HG03571 (cell line): ENCODE measurements around the gene MROH2A.

Experiments
- ATAC-seq: cut with Tn5 transposase; IDR thresholded peaks from one replicate; pipeline ENCODE4 v1.9.1; 2021; ENCODE audit not compliant: unreplicated experiment

MROH2A gene

DNA sequence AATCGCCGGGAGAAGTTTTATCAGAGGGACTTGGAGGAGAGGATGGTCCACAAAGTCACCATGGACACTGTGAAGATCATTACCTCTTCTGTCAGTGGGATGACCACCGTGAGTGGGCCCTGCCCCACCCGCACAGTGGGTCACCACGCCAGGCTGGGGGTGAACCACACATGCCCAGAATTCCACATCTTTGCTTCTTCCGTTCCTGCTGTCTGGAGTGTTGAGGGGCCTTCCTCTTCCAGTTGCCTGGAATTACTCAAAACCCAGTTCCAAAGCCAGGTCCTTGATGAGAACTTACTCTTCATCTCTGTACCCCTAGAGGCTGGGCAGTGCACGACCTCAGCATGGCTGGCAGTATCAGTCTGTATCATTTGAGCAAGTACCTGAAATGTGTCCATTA is 22.1 kb downstream of the MROH2A start:
- ATAC-seq: no peak

DNA sequence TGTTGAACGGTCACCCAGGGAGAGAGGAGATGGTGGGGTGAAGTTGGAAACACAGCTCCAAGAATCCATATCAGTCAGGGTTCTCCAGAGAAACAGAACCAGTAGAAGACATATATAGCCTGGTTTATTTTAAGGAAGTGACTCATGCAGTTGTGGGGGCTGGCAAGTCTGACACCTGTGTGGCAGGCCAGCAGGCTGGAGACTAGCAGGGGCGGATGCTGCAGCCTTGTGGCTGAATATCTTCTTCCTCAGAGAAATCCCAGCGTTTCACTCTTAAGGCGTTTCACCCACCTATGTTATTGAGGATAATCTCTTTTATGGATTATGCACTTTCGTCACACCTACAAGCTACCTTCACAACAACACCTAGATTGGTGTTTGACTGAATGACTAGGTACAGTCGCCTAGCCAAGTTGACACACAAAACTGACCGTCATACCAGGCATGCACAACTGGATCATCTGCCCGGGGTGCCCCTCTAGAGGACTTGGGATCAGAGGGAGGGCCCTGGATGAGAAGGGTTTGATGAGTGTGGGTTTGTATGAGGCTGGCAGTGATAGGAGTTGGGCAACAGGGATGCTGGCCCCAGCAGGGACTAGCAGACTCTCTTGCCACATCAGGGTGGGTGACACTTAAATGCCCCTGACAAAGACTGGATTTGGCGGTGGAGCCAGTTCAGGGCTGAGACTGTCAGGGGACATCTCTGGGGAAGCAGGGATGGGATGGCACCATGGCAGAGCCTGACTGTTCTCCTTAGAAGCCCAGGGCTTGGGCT is 23.4 kb downstream of the MROH2A start:
- no peak for ATAC-seq

DNA sequence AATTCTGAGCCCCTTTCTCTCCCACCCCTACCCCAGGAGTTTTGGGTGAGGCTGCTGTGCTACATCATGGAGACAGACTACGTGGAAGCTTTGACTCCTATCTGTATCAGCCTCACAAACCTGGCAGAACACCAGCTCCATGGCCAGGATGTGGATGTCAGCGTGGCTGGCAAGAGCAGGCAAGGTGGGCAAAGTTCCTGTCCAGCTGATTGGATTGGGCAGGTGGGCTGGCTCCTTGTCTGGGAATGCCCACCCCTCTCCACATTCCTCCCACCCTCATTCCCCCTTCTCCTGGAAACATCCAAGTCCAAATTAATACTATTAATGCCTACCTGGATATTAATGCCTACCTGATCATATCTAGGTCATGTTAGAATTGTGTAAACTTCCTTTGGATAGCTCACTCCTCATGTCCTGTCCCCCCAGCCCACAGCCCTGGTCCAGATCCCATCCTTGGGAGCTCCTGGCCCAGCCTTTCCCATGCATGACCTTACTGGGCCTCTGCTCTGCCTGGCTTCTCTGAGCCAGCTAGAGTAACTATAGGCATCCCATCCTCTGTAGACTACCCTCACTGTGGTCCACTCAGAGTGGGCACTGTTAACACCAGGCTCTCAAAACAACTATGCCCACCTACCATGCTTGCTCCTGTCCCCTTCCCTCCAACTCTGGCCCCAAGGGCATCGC is 24.1 kb downstream of the MROH2A start:
- ATAC-seq: no peak

DNA sequence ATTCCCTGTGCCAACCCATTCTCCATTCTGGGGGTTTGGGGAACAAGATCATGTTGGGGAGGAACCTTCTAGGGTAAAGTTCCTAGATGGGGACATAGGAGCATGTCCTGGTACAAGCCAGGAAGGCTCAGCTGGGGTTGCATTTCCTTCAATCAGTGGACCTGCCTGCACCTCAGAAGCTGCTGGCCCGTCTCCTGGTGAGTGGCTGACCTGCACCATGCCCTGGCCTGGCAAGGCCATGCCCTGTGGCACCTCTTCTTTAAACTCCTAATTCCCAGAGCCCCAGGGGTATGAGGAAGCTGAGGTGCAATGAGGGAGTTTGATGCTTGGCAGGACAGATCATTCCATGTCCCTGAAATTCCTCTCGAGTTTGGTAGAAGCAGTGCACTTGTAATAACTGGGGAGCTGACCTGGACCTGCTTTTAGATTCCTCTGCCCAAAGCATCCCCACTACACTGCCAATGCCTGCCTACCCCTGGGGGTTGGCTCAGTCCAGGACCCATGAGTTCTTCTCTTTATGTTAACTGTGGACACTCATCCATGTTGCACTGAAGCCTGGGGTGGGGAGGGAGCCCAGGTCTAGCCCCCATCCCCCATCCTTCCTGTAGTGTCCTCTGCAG is 25.3 kb downstream of the MROH2A start:
- no peak for ATAC-seq

DNA sequence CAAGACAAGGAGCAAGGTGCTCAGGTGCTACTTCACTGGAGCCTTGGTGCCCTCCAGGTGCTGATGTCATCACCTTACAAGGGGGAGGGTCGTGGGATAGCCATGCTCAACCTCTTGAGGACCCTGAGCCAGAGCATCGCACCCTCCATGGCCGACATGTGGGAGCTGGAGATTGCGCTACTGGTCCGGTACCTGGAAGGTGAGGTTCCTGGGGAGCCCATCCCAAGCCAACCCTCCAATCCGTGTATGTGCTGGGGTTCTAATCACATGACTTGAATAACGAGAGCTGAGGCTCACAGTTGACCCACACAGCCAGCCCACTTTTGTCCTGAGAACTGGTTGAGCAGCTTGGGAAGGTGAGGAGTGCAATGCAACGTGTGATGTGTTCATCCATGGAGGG is 25.9 kb downstream of the MROH2A start:
- ATAC-seq: no peak

DNA sequence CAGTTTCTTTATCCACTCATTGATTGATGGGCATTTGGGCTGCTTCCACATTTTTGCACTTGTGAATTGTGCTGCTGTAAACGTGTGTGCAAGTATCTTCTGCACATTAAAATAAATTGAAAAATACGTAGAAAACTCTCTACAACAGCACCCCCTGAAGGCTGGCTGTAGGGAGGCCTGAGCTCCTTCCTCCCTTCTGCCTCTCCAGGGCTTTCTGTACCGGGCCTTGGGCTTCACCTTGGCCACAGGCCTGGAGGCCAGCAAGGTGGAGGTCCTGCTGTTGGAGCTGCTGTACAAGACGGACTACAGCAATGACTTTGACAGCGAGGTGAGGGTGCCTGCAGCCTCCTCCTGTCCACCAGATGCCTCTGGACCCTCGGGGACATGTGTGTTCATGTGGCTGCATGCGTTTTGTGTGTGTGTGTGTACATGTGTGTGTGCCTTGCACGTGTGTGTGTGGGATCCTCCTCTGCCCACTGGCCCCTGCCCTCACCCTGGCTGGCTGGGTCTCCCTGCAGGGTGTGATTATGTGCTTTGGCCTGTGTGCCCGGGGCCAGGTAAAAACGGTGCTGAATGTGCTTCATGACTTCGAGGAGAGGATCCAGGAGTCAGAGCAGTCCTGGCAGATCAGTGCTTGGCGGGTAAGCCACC is 29.2 kb downstream of the MROH2A start:
- ATAC-seq: no peak

DNA sequence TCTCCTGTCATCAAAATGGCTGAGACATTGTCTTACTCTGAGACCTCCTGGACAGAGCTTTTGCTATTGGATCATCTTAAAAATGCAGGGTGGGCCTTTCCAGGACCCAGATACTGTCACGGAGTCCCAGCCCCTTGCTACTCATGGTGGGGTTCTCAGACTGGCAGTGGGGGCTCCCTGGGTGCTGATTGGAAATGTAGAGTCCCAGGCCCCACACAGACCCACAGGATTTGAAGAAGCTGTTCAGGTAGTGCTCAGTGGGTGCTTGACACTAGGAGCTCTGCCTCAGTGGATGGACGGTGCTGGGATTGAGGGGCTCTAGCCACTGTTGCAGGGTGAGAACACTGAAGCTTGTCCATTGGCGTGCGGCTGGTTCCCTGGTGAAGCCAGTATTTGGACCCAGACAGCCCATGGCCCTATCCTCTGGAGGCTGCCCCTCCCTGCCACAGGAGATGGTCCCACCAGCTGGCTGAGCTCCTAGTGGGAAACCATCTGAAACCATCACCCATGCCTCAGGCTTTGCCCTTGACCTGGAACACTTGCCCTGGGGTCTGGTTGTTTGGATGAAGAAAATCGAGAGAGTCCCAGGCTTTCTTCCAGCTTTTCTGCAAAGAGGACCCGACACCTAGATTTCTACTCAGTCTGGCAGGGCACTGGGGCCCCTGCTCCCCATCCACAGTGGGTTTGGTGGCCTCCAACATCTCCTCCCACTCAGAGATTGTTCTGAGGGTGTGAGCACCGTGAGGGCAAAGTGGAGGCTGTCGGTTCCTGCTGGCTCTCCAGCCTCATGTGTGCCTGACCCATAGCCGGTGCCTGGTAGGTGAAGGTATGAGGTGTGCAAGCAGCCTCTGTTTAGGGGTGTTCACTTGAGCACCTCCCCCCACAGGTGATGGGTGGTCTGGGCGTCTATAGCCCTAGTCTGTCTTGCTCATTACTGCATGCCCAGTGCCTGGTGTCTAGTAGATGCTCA is 30.1 kb downstream of the MROH2A start:
- ATAC-seq: no peak

DNA sequence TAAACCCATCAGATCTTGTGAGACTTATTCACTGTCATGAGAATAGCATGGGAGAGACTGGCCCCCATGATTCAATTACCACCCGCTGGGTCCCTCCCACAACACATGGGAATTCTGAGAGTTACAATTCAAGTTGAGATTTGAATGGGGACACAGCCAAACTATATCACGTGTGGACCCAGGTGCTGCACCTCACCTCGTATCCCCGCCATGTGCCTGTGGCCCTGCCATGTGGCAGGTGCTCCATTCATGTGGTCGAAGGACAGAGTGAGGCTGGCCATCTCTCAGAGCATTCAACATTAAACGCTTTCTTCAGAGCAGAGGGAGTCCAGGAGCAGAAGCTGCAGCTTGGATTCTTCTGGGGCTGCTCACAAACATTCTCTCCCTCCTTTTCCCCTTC is 32.3 kb downstream of the MROH2A start:
- no peak for ATAC-seq

DNA sequence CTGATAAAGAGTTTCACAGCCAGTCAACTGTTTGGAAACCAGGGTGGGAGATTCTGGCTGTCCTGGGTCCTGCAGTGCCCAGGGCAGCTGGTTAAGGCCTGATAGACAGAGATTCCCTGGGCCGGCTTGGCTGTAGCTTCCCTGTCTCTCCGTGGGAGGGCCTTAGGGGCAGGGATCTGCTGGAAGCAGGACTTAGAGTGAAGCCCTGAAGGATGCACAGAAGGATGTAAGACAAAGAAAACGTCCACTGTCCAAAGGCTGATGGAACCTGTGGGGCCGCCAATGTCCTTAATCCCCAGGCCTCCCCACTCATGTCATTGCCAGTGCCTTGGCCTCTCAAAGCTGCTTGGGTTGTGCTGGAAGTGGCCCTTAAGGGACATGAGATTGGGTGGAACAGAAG is 33.0 kb downstream of the MROH2A start:
- ATAC-seq: no peak

DNA sequence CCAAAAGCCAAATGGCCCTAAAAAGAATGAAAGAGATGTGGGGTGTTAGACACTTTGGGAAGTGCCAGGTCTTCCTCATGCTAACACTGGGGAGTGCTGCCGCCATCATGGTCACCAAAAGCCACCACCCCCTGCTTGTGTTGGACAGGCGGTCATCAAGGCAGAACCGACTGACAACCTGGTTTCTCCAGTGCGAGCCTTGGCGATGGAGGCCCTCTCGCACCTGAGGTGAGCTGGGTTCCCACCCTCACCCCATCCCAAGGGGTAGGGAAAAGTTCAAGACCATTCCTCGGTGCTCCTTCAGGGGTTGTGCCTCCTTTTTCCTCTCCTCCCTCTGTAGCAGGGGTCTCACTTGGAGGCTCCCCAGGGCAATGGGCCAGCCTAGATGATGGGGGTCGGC is 33.6 kb downstream of the MROH2A start:
- no peak for ATAC-seq

DNA sequence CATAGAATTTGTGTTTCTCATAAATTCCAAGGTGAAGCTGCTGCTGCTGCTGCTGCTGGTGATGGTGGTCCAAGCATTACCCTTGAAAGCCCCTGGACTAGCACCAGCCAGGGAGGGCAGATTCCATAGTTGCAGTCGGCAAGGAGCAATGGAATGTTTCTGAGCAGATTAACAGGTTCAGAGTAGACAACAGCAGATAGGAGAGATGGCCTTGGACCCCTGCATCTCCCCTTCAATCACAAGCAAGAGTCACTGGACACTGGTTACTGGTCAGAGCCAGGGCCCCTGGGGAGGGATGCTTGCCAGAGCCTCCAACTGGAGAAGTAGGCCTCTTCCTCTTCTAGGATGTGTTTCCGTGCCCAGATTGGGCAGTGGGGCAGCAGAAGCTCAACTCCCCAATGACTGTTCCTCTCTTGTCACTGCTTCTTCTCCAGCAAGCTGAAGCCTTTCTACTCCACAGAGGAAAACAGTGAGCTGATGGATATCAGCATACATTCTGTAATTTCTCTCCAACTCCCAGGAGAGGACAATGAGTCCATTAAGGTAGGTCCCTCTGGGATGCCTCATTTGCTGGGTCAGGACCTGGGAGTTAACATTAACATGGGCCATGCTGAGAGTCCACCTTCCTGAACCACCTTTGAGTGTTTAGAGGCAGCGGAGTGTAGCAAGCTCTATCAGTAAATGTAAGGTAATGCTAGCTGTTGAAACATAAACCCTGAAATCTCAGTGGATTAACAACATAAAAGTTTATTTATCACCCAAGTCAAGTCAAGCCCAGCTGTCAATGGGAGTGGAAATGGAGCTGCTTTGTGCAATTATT is 35.3 kb downstream of the MROH2A start:
- ATAC-seq: no peak

DNA sequence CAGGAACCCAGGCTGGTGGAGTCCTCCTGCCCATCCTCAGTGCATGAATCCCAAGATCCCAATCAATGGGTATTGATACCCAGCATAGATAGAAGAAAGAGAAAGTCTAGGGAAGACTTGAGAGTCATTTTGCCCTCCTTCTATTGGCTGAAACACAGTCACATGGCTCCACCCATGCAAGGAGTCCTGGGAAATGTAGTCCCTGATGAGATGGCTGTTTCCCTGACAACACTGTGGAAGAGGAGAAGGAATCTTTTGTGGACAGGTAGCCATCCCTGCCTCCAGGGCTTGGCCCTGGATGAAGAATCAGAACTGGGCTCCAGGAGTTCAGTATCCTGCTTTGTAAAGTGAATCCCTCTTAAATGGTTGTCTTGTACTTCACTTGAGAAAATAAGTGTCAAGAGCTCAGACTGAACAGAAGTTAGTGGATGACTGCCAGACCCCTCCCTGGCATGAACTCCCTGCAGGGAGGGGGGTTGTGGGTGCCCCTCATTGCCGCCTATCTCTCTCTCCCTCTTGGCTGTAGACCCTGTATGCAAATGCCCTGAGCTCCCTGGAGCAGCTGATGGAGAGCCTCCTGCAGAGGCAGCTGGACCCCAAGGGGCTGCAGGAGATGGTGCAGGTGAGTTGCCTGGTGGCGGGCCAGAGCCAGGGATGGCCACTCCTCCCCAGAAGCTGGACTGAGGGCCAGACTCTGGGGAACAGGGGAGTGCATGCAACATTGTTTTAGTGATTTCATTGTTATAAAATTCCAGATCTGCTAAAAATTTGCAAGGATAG is 36.1 kb downstream of the MROH2A start:
- ATAC-seq: no peak

DNA sequence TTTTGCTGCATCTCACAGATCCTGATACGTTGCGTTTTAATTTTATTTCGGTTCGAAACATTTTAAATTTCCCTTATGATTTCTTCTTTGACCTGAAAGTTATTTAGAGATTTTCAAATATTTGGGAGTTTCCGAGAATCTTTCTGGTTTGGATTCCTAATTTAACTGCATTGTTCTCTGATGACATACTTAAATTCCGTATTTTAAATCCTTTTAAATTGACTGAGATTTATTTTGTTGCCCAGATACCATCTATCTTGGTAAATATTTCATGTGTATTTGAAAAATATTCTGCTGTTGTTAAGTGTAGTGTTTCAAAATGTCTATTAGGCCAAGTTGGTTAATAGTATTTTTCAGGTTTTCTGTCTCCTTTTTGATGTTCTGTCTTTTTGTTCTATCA is 37.7 kb downstream of the MROH2A start:
- ATAC-seq: no peak

DNA sequence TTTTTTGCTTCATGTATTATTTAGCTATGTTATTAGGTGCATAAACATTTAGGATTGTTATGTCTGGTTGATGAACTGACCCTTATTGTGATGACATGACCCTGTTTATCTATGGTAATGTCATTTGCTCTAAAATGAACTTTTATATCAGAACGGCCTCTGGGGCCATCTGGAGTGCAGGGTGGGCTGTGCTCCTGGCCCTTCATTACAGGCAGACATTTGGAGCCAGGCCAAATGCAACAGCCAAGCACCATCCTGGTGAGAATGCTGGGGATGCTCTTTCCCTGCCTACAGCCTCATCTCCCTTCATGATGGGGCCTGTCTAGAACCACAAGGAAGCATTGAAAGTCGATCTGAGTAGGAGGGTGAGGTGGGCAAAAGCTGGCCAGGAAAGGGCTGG is 38.2 kb downstream of the MROH2A start:
- ATAC-seq: no peak

DNA sequence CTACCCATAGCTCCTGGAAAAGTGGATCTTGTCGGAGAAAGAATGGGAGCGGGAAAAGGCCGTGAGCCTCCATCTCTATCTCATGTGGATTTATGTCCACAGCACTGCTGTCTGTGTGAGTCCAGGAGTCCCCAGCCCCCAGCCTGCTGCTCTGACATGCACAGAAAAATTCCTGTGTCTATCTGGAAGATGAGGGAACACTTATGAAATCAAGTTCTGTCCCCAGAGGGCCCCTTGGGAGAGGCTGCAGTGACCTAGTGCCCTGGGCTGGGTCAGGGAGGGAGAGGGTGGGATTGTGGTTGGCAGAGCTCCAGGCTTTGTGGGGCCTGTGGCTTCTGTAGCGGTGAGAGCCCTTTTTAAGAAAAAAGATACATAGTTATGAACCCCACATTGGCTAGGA is 38.6 kb downstream of the MROH2A start:
- no peak for ATAC-seq

DNA sequence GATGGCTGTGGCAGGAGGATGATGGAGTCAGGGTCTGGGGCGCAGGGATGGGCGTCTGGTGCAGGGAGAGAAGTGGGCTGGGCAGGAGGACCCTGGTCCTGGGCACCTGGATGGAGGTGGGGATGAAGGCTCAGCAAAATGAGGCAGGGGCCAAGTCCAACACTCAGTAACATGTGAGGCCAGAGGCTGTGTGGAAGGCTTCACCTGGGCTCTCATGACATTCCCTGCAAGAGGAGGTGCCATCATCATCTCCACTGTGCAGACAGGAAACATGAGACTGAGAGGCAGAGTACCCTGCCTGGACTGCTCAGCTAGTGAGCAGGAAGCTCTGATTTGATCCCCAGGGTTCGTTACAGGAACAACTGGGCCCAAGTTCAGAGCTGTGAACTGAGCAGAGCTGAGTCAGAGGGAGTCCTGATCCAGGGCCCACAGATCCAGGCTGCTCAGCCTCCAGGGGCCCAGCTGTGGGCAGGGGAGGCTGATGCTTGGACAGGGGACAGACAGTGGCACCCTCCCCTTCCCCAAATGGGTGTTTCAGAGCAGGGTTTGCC is 39.3 kb downstream of the MROH2A start:
- no peak for ATAC-seq

DNA sequence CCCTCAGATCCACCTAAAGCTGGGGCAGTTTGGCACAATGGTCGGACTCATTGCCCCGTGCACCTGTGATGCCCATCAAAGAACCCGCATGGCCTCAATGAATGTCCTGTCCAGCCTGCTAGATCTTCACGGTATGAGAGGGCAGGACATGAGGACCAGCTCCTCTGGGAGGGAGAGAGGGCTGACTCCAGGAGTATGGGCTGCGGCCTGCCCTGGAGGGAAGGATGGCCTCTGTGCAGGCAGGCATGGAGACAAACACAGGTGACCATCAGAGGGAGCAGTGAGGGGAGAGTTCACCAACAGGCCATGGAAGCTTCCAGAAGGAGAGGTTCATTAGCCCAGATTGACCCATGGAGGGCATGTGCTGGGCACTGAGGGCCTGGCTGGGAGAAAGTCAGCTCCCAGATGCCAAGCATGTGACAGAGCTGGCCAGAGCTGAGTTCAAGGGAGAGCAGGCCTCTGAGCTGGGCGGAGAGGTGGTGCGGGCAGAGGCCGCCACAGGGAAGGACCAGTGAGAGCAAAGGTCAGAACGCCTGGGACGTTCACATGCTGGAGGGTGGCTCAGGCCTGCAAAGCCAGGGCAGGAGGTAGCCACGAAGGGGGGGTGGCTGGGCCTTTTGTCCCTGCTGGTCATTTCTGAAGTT is 40.0 kb downstream of the MROH2A start:
- no peak for ATAC-seq
